IMR-90 (cell line): ENCODE results near the gene SBF2. TPM values are rescaled to one million over a fixed set of nuclear protein-coding genes. Genes with fewer than 3 reads are reported as not detected.

Experiments
- ATAC-seq: fragments of 200-7000 bp; cut with Tn5 transposase; 2 replicates; pipeline ENCODE4 v1.9.1; 2020; ENCODE audit warnings: low read depth, mild to moderate bottlenecking, moderate library complexity
- BruUV-seq: library from RNA; stranded (reverse); fragments of 400-500 nt; replicated peaks from 2 replicates; lab custom pipeline; 2021; lab: Mats Ljungman, UMichigan
- CTCF ChIA-PET: fragments of 300-600 bp; formaldehyde crosslinking; extraction: SDS; loops from one replicate; lab custom pipeline; 2021; ENCODE audit warnings: antibody characterized with exemption; lab: Yijun Ruan, JAX
- POLR2A ChIA-PET: fragments of 300-600 bp; sonication (Branson Sonifier 250); formaldehyde crosslinking; loops from one replicate; lab custom pipeline; 2022; ENCODE audit warnings: antibody characterized with exemption; ENCODE audit not compliant: unreplicated experiment; lab: Charles Lee
- DNase-seq: peaks from one replicate; pipeline ENCODE4 v3.0.0; 2013
- H2AFZ ChIP-seq: replicated peaks from 2 replicates; pipeline ENCODE3; 2013; ENCODE audit warnings: low read length, mild to moderate bottlenecking; ENCODE audit not compliant: poor library complexity
- H2AK5ac ChIP-seq: 2 replicates; pipeline ENCODE4 v1.6.1; 2013; ENCODE audit warnings: low read depth, low read length, inconsistent platforms
- H2AK9ac ChIP-seq: replicated peaks from 2 replicates; pipeline ENCODE3; 2013; ENCODE audit warnings: mild to moderate bottlenecking, low read depth, low read length, moderate library complexity; ENCODE audit not compliant: poor library complexity
- H2BK120ac ChIP-seq: 2 replicates; pipeline ENCODE4 v1.6.1; 2013; ENCODE audit warnings: low read depth, low read length, inconsistent platforms
- H2BK15ac ChIP-seq: 3 replicates; pipeline ENCODE4 v1.6.1; 2013; ENCODE audit warnings: low read depth, low read length, inconsistent platforms
- H2BK20ac ChIP-seq: 2 replicates; pipeline ENCODE4 v1.6.1; 2013; ENCODE audit warnings: low read depth, mild to moderate bottlenecking, inconsistent platforms, low read length, moderate library complexity
- H2BK5ac ChIP-seq: 2 replicates; pipeline ENCODE4 v1.6.1; 2013; ENCODE audit warnings: mild to moderate bottlenecking, low read depth, low read length, inconsistent platforms; ENCODE audit not compliant: poor library complexity, severe bottlenecking
- H3K14ac ChIP-seq: replicated peaks from 2 replicates; pipeline ENCODE4 v1.6.1; 2013; ENCODE audit warnings: low read depth, low read length, inconsistent platforms
- H3K18ac ChIP-seq: 2 replicates; pipeline ENCODE4 v1.6.1; 2013; ENCODE audit warnings: low read depth, low read length, control low read depth
- H3K23ac ChIP-seq: 2 replicates; pipeline ENCODE4 v1.6.1; 2013; ENCODE audit warnings: low read depth, low read length, inconsistent platforms
- H3K27ac ChIP-seq: 2 replicates; pipeline ENCODE4 v1.5.1; 2013; ENCODE audit warnings: mild to moderate bottlenecking, control low read depth, low read length; ENCODE audit not compliant: insufficient read depth
- H3K27me3 ChIP-seq: 2 replicates; pipeline ENCODE4 v1.6.1; 2013; ENCODE audit warnings: low read length; ENCODE audit not compliant: control insufficient read depth, insufficient read depth
- H3K36me3 ChIP-seq: 2 replicates; pipeline ENCODE4 v1.6.1; 2013; ENCODE audit warnings: low read length, mixed read lengths; ENCODE audit not compliant: control insufficient read depth, insufficient read depth
- H3K4ac ChIP-seq: 2 replicates; pipeline ENCODE4 v1.6.1; 2013; ENCODE audit warnings: low read depth, low read length, inconsistent platforms
- H3K4me1 ChIP-seq: 2 replicates; pipeline ENCODE4 v1.6.1; 2013; ENCODE audit warnings: low read length, mixed read lengths; ENCODE audit not compliant: control insufficient read depth, insufficient read depth
- H3K4me2 ChIP-seq: 2 replicates; pipeline ENCODE4 v1.6.1; 2013; ENCODE audit warnings: low read depth, mild to moderate bottlenecking, control low read depth, low read length, moderate library complexity
- H3K4me3 ChIP-seq: 2 replicates; pipeline ENCODE4 v1.5.1; 2013; ENCODE audit warnings: low read depth, mild to moderate bottlenecking, control low read depth, low read length, moderate library complexity; ENCODE audit not compliant: insufficient read depth
- H3K56ac ChIP-seq: 2 replicates; pipeline ENCODE4 v1.6.1; 2013; ENCODE audit warnings: low read length, inconsistent platforms; ENCODE audit not compliant: insufficient read depth; ENCODE audit errors: extremely low read depth
- H3K79me1 ChIP-seq, 2 experiments: 2 replicates each; pipeline ENCODE4 v1.6.1; 2013; ENCODE audit warnings: low read length in 2 of 2, inconsistent platforms in 1 of 2, low read depth in 1 of 2
- H3K9ac ChIP-seq: 2 replicates; pipeline ENCODE4 v1.6.1; 2013; ENCODE audit warnings: low read depth, low read length, control low read depth
- H3K9me1 ChIP-seq: 2 replicates; pipeline ENCODE4 v1.6.1; 2013; ENCODE audit warnings: low read length, inconsistent platforms; ENCODE audit not compliant: insufficient read depth
- H3K9me3 ChIP-seq: 2 replicates; pipeline ENCODE4 v1.6.1; 2013; ENCODE audit warnings: low read length; ENCODE audit not compliant: control insufficient read depth, insufficient read depth
- H4K20me1 ChIP-seq: 2 replicates; pipeline ENCODE4 v1.6.1; 2013; ENCODE audit warnings: low read length, inconsistent platforms; ENCODE audit not compliant: insufficient read depth
- H4K5ac ChIP-seq: 2 replicates; pipeline ENCODE4 v1.6.1; 2013; ENCODE audit warnings: mild to moderate bottlenecking, low read depth, low read length, control low read depth
- H4K8ac ChIP-seq, 2 experiments: 2 replicates each; pipeline ENCODE4 v1.6.1; 2013; ENCODE audit warnings: low read depth in 2 of 2, low read length in 2 of 2, control low read depth in 1 of 2, inconsistent platforms in 1 of 2
- H4K91ac ChIP-seq: 2 replicates; pipeline ENCODE4 v1.6.1; 2013; ENCODE audit warnings: low read depth, low read length, inconsistent platforms; ENCODE audit not compliant: insufficient read depth
- CEBPB ChIP-seq: IDR thresholded peaks from 2 replicates; pipeline ENCODE4 v1.6.1; 2012; ENCODE audit warnings: low read depth, low read length, improper control_type of control experiment
- MAFK ChIP-seq: IDR thresholded peaks from 2 replicates; pipeline ENCODE4 v1.6.1; 2012; ENCODE audit warnings: low read depth, low read length, improper control_type of control experiment
- WGBS, 2 experiments: methylation state at CpG; one replicate each; pipeline versions ENCODE4 v1.1.5 to v1.1.7; 2013; ENCODE audit warnings: missing lambda C conversion rate in 2 of 2; ENCODE audit not compliant: insufficient read length in 1 of 2; ENCODE audit errors: extremely low coverage in 2 of 2; 5-methylcytosine and 5-hydroxymethylcytosine counted together
- dilution Hi-C: fragments of 300-500 bp; cut with HindIII; formaldehyde crosslinking; loops from one replicate; pipeline ENCODE4 v1.14.3; 2018; ENCODE audit warnings: low sequenced_read_pairs; ENCODE audit not compliant: unreplicated experiment
- in situ Hi-C: fragments of 300-500 bp; cut with MboI; formaldehyde crosslinking; loops from 3 replicates; pipeline ENCODE4 v1.14.3; 2019; ENCODE audit warnings: low sequenced_read_pairs, inconsistent platforms, mixed read lengths
- intact Hi-C: fragments of 100-400 bp; cut with micrococcal nuclease; formaldehyde crosslinking; loops from 2 replicates; pipeline ENCODE4 v1.10.0; 2022
- polyA plus RNA-seq, 3 experiments: library from polyadenylated mRNA; depleted of rRNA; stranded (reverse); fragments of >200 nt; gene quantifications; 2 replicates each; pipeline ENCODE4 v1.2.3, GENCODE V29; 2012; ENCODE audit warnings: low replicate concordance in 1 of 3
- total RNA-seq: library from RNA; depleted of rRNA; stranded (reverse); fragments of >200 nt; gene quantifications from 2 replicates; pipeline ENCODE4 v1.2.3, GENCODE V29; 2012

SBF2 gene
- total and polyA plus RNA-seq, 2 of the 4 experiments (the other 2 are of a cell fraction), result 23.8 to 51.8 TPM

DNA sequence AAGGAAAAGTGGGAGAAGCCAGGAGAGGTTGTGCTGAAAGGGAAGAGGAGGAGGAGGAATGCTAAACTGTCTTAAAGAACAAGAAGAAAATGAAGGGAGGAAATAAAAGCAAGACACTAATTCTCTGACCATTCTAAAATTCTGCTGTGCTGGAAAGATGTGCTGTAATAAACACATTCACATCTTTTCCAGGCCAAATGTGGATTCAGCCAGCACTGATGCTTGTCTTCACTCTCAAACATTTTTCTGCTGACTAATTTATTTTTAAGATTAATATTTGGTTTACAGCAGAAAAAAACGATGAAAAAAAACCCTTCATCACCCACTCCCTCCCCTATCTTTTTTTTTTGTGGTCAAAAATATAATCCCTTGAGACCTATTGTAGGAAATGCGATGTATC lies 406.5 kb downstream of the SBF2 start:
- Histone ChIP-seq H3K79me1 (0 out of 4 replicates have a peak, but pooled peaks cover 0 to 3% of the 10 kb centered on the region in 2 experiments), H4K5ac (peak overlapping the region; percentile 94; the same call in 1 of the 2 replicates), H3K9ac (no peak overlapping the region), H2BK120ac (peak overlapping the region; percentile 37; the same call in 1 of the 2 replicates), H3K9me3 (no peaks in the 10 kb centered on the region), H3K4ac (no peak overlapping the region), H3K14ac (peak overlapping the region; percentile 20), H3K4me2 (peak overlapping the region; percentile 17; the same call in 1 of the 2 replicates), H4K8ac (peak overlapping the region in 1 of 2 experiments; percentile 61; a peak in 1 of 4 replicates), H3K4me1 (peaks cover 7% of the 10 kb centered on the region), H4K91ac (no peak overlapping the region), H3K9me1 (0 out of 2 replicates have a peak, but pooled peaks cover 2% of the 10 kb centered on the region), H2BK20ac (peak overlapping the region; percentile 49; the same call in 1 of the 2 replicates), H2BK5ac (peak overlapping the region; percentile 59), H3K27me3 (no peaks in the 10 kb centered on the region), H2AK5ac (no peak overlapping the region), H2AK9ac (no peak overlapping the region), H3K36me3 (peaks cover 4% of the 10 kb centered on the region; the same call in 1 of the 2 replicates), H4K20me1 (no peaks in the 10 kb centered on the region), H3K27ac (no peak overlapping the region; the same call in 1 of the 2 replicates), H3K18ac (peak overlapping the region; percentile 93), H3K4me3 (no peak overlapping the region), H2BK15ac (0 out of 3 replicates have a peak overlapping the region, but pooled peaks have one; percentile 78), H3K23ac (no peak overlapping the region), H3K56ac (no peak overlapping the region), H2AFZ (no peak overlapping the region)
- CTCF ChIA-PET, result no interaction called here
- dilution Hi-C loops (no loop called here), in situ Hi-C loops (no loop called here), intact Hi-C loops (no loop called here)
- WGBS, 2 experiments, result no CpG with 5 or more reads among the region's 2 CpGs
- ATAC-seq, result no peak; the same call in 1 of the 2 replicates
- DNase-seq, result no peak
- POLR2A ChIA-PET, result no interaction called here
- TF ChIP-seq MAFK (peak; percentile 63), CEBPB (no peak)
- BruUV-seq, result no TSS peak
